ENCODE data around the gene DCST2. TPM values are rescaled to one million over a fixed set of nuclear protein-coding genes. Genes with fewer than 3 reads are reported as not detected.

DCST2 gene
- total RNA-seq, 5 donors from 2014 or later (not counting 1 experiment from before 2014, with no cell fraction given): 1.1 to 2.6 (median 1.6) TPM

DNA sequence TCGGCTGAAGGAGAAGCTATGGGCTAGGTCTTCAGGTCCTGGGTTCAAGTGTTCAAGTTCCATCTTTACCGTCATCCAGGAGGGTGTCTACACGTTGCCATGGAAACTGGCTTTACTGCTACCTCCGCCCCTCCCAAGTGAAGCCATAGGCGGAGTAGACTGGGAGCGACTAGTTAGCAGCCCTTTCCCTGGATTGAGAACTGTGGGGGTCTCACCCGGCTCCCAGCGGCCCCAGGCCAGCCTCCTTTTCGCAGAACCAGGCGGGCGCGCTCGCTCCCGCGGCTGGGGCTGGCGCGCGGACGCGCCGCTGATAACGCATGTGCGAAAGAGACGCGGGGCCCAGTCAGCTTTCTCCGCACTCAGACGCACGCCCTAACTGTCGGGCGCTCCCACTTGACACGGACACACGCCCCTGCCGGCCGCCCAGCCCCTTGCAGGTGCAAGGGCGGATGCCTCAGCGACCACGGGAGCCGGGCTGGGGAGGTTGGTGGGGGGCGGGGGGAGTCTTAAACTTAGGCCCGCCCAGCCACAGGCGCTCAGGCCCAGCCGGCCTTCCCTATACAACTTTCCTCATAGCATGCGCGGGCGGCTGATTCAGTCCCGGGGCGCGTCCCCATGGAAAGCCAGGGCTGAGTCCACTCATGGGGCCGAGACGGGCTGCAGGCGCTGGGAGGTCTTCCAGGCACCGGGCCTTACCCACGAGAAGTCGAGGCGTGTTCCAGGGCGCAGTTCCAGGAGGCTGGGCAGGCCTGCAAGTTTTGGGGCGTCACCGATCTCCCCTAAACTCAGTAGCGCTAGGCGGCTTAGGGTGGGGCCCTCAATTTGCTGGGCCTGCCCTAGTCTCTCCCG is 37.4 kb upstream of the DCST2 start:
- H3K9me3 Mint-ChIP-seq: no peaks in the 10 kb centered on the region
- 21% methylated on average over 48 of the region's 61 CpGs for WGBS (ENCODE audit: insufficient coverage)
- DNase-seq: peak in 34 of 35 experiments; percentile 56 to 87 (median 79)
- H3K4me3 Mint-ChIP-seq: peak overlapping the region; percentile 46 to 67 (median 47)
- peaks cover 6 to 15% of the 10 kb centered on the region in 2 donors for H3K36me3 ChIP-seq (ENCODE audit: control insufficient read depth in 2 of 2, extremely low read depth in 1 of 2, insufficient read depth in 1 of 2, low read length in 1 of 2)
- peaks cover 28 to 39% of the 10 kb centered on the region in 2 experiments for H3K4me1 ChIP-seq (ENCODE audit: control insufficient read depth in 1 of 2, extremely low read depth in 1 of 2, insufficient read depth in 2 of 2, low read length in 2 of 2)
- ChIA-PET CTCF (interaction anchor here (0.5 to 1.0 kb wide), 2 partner anchors 14 to 21 kb away, joined by 6 to 10 read pairs; no protein-coding TSS in a partner anchor), POLR2A (no interaction called here)
- no peaks in the 10 kb centered on the region for H3K9me3 ChIP-seq
- peaks cover 0 to 9% of the 10 kb centered on the region in 2 experiments for H3K27me3 ChIP-seq (replicated peaks in 1 of 2; ENCODE audit: control insufficient read depth in 2 of 2, extremely low read depth in 1 of 2, insufficient read depth in 2 of 2, low read length in 1 of 2)
- peaks cover 11% of the 10 kb centered on the region for H3K36me3 Mint-ChIP-seq
- peak overlapping the region; percentile 42 to 64 for H3K4me3 ChIP-seq (ENCODE audit: control insufficient read depth in 1 of 2, extremely low read depth in 1 of 2, low read length in 1 of 2)
- H3K27me3 Mint-ChIP-seq: no peaks in the 10 kb centered on the region
- H3K27ac ChIP-seq (ENCODE audit: low read length): peak overlapping the region; percentile 23
- peaks cover 23 to 37% (median 33%) of the 10 kb centered on the region in 3 donors for H3K4me1 Mint-ChIP-seq
- peak; percentile 93 to 97 (median 96) for ATAC-seq (replicated peaks in 1 of 4)
- peak overlapping the region in 1 of 2 donors; percentile 33 for H3K27ac Mint-ChIP-seq

DNA sequence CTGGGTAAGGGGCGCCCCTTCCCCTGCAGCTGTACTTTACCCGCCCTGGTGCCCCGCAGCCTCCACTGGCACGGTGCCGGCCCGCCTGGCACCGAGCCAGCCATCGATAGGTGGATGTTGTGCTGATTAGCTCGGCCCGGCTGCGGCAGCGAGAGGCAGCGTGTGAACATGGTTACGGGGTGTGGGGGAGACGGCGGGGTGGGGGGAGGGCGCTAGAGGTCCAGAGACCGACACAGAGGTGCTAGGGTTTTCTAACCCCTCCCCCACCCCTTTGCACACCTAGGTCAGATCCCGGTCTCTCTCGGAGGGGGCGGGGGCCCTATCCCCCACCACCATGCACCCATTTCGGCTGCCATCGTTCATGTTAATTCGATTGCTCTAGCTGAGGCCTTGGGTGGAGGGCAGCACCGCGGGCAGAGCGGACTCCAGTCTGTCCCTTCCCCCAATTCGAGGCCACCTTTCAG is 36.6 kb upstream of the DCST2 start:
- Histone ChIP-seq H3K4me1 (ENCODE audit: control insufficient read depth in 1 of 2, extremely low read depth in 1 of 2, insufficient read depth in 2 of 2, low read length in 2 of 2) (peaks cover 21 to 39% of the 10 kb centered on the region in 2 experiments), H3K36me3 (ENCODE audit: control insufficient read depth in 2 of 2, extremely low read depth in 1 of 2, insufficient read depth in 1 of 2, low read length in 1 of 2) (peaks cover 6 to 15% of the 10 kb centered on the region in 2 donors), H3K9me3 (no peaks in the 10 kb centered on the region), H3K27ac (ENCODE audit: low read length) (no peak overlapping the region), H3K27me3 (replicated peaks in 1 of 2; ENCODE audit: control insufficient read depth in 2 of 2, extremely low read depth in 1 of 2, insufficient read depth in 2 of 2, low read length in 1 of 2) (peaks cover 0 to 9% of the 10 kb centered on the region in 2 experiments), H3K4me3 (ENCODE audit: control insufficient read depth in 1 of 2, extremely low read depth in 1 of 2, low read length in 1 of 2) (peak overlapping the region in 1 of 2 donors; percentile 42)
- DNase-seq (no peak), ATAC-seq (replicated peaks in 1 of 4) (no peak)
- Mint-ChIP-seq H3K4me1 (peaks cover 23 to 38% (median 34%) of the 10 kb centered on the region in 3 donors), H3K9me3 (no peaks in the 10 kb centered on the region), H3K4me3 (peak overlapping the region in 2 of 3 donors; percentile 13 to 67), H3K27ac (no peak overlapping the region), H3K36me3 (peaks cover 11% of the 10 kb centered on the region), H3K27me3 (no peaks in the 10 kb centered on the region)
- ChIA-PET POLR2A (no interaction called here), CTCF (interaction anchor here (0.5 to 9.5 kb wide), 4 partner anchors 13 to 21 kb away, joined by 6 to 57 read pairs (median 8); no protein-coding TSS in a partner anchor)
- WGBS (ENCODE audit: insufficient coverage): 70% methylated on average over 15 of the region's 28 CpGs

DNA sequence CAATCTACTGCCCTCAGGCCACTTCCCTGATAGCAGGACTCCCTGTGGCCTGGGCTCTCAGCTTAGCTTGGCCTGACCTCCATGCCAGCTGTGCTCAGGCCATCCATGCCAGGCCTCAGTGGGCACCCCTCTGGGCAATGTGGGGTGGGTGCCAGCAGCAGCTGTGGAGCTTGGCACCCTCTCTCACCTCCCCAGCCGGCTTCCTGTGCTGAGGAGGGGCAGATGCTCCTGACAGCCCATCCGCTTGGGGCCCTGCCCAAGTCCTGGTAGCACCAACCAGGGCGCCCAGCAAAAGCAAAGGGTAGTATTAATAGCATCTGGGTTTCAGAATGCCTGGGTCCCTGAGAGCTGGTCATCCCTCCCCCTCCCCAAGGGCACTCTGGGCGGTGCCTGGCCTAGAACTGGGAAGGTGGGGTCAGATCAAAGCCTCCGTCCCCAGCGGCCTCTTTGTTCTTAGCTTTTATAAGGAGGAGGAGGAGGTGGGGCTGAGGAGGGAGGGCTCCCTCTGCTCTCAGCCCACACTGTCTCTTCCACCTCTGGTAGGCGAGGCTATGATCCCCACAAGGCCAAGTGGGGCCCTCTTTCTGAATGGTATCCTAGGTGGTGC is 36.1 kb upstream of the DCST2 start:
- no peak overlapping the region for H3K4me3 ChIP-seq (ENCODE audit: control insufficient read depth in 1 of 2, extremely low read depth in 1 of 2, low read length in 1 of 2)
- ChIA-PET POLR2A (no interaction called here), CTCF (interaction anchor here in 1 of 2 donors (9.5 kb wide), 1 partner anchor 16 kb away, joined by 57 read pairs; no protein-coding TSS in a partner anchor)
- H3K27ac Mint-ChIP-seq: no peak overlapping the region
- H3K9me3 ChIP-seq: no peaks in the 10 kb centered on the region
- DNase-seq: no peak
- no CpG with 5 or more reads among the region's 7 CpGs for WGBS (ENCODE audit: insufficient coverage)
- H3K27ac ChIP-seq (ENCODE audit: low read length): no peak overlapping the region
- peaks cover 6 to 15% of the 10 kb centered on the region in 2 donors for H3K36me3 ChIP-seq (ENCODE audit: control insufficient read depth in 2 of 2, extremely low read depth in 1 of 2, insufficient read depth in 1 of 2, low read length in 1 of 2)
- no peaks in the 10 kb centered on the region for H3K9me3 Mint-ChIP-seq
- no peaks in the 10 kb centered on the region for H3K27me3 Mint-ChIP-seq
- H3K4me1 ChIP-seq (ENCODE audit: control insufficient read depth in 1 of 2, extremely low read depth in 1 of 2, insufficient read depth in 2 of 2, low read length in 2 of 2): peaks cover 17 to 39% of the 10 kb centered on the region in 2 experiments
- H3K27me3 ChIP-seq (replicated peaks in 1 of 2; ENCODE audit: control insufficient read depth in 2 of 2, extremely low read depth in 1 of 2, insufficient read depth in 2 of 2, low read length in 1 of 2): peaks cover 0 to 9% of the 10 kb centered on the region in 2 experiments
- ATAC-seq (replicated peaks in 1 of 4): no peak
- H3K36me3 Mint-ChIP-seq: peaks cover 11% of the 10 kb centered on the region
- peaks cover 27 to 42% (median 37%) of the 10 kb centered on the region in 3 donors for H3K4me1 Mint-ChIP-seq
- peak overlapping the region in 1 of 3 donors; percentile 67 for H3K4me3 Mint-ChIP-seq

DNA sequence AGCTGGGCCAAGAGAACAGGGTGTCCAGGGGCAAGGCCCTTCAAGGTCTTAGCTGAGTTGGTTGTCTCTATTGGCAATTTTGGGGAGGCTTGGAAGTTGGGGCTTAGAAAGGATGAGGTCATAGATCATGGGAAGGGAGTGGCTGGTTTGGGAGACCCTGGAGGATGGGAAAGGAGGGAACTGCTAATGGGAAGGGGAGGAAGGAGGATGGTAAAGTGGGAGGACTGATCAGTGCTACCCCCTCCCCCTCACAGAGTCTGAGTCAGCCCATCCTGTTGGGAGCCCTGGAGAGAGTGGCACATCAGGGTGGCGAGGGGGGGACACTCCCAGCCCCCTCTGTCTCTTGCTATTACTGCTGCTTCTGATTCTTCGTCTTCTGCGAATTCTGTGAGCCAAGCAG is 35.0 kb upstream of the DCST2 start:
- no peak overlapping the region for H3K4me3 ChIP-seq (ENCODE audit: control insufficient read depth in 1 of 2, extremely low read depth in 1 of 2, low read length in 1 of 2)
- Mint-ChIP-seq H3K36me3 (peaks cover 11% of the 10 kb centered on the region), H3K27ac (no peak overlapping the region), H3K27me3 (no peaks in the 10 kb centered on the region), H3K4me3 (no peak overlapping the region), H3K4me1 (peaks cover 29 to 42% (median 35%) of the 10 kb centered on the region in 3 donors), H3K9me3 (no peaks in the 10 kb centered on the region)
- no peak overlapping the region for H3K27ac ChIP-seq (ENCODE audit: low read length)
- H3K9me3 ChIP-seq: no peaks in the 10 kb centered on the region
- ChIA-PET CTCF (interaction anchor here in 1 of 2 donors (9.5 kb wide), 1 partner anchor 17 kb away, joined by 57 read pairs; no protein-coding TSS in a partner anchor), POLR2A (no interaction called here)
- H3K27me3 ChIP-seq (replicated peaks in 1 of 2; ENCODE audit: control insufficient read depth in 2 of 2, extremely low read depth in 1 of 2, insufficient read depth in 2 of 2, low read length in 1 of 2): peaks cover 0 to 9% of the 10 kb centered on the region in 2 experiments
- no peak for ATAC-seq (replicated peaks in 1 of 4)
- no CpG with 5 or more reads among the region's 3 CpGs for WGBS (ENCODE audit: insufficient coverage)
- peaks cover 6 to 15% of the 10 kb centered on the region in 2 donors for H3K36me3 ChIP-seq (ENCODE audit: control insufficient read depth in 2 of 2, extremely low read depth in 1 of 2, insufficient read depth in 1 of 2, low read length in 1 of 2)
- no peak for DNase-seq
- peaks cover 14 to 38% of the 10 kb centered on the region in 2 experiments for H3K4me1 ChIP-seq (ENCODE audit: control insufficient read depth in 1 of 2, extremely low read depth in 1 of 2, insufficient read depth in 2 of 2, low read length in 2 of 2)

DNA sequence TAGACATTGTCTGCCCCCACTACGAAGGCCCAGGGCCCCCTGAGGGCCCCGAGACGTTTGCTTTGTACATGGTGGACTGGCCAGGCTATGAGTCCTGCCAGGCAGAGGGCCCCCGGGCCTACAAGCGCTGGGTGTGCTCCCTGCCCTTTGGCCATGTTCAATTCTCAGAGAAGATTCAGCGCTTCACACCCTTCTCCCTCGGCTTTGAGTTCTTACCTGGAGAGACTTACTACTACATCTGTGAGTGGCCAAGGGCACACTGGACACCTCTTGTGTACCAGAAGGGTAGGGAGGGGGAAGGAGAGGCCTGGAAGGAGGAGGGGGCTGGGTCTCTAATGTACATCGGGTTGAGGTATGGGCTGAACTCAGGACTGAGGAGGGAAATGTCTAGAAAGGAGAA is 33.2 kb upstream of the DCST2 start:
- Mint-ChIP-seq H3K27me3 (no peaks in the 10 kb centered on the region), H3K4me1 (peaks cover 29 to 44% (median 41%) of the 10 kb centered on the region in 3 donors), H3K27ac (no peak overlapping the region), H3K9me3 (no peaks in the 10 kb centered on the region), H3K4me3 (no peak overlapping the region), H3K36me3 (peaks cover 11% of the 10 kb centered on the region)
- peaks cover 15 to 47% of the 10 kb centered on the region in 2 experiments for H3K4me1 ChIP-seq (ENCODE audit: control insufficient read depth in 1 of 2, extremely low read depth in 1 of 2, insufficient read depth in 2 of 2, low read length in 2 of 2)
- ChIA-PET CTCF (interaction anchor here in 1 of 2 donors (0.6 to 9.5 kb wide), 2 partner anchors 19 to 300 kb away, joined by 4 to 57 read pairs; no protein-coding TSS in a partner anchor), POLR2A (interaction anchor here in 1 of 2 donors (0.7 kb wide), 1 partner anchor 28 kb away, joined by 3 read pairs; no protein-coding TSS in a partner anchor)
- peaks cover 0 to 7% of the 10 kb centered on the region in 2 experiments for H3K27me3 ChIP-seq (replicated peaks in 1 of 2; ENCODE audit: control insufficient read depth in 2 of 2, extremely low read depth in 1 of 2, insufficient read depth in 2 of 2, low read length in 1 of 2)
- H3K36me3 ChIP-seq (ENCODE audit: control insufficient read depth in 2 of 2, extremely low read depth in 1 of 2, insufficient read depth in 1 of 2, low read length in 1 of 2): peaks cover 6 to 15% of the 10 kb centered on the region in 2 donors
- 86% methylated on average over 5 of the region's 8 CpGs for WGBS (ENCODE audit: insufficient coverage)
- H3K9me3 ChIP-seq: no peaks in the 10 kb centered on the region
- no peak overlapping the region for H3K27ac ChIP-seq (ENCODE audit: low read length)
- ATAC-seq (replicated peaks in 1 of 4) (no peak), DNase-seq (no peak)
- H3K4me3 ChIP-seq (ENCODE audit: control insufficient read depth in 1 of 2, extremely low read depth in 1 of 2, low read length in 1 of 2): no peak overlapping the region

Data from T-cell (primary cell).